HepG2 (cell line): Measurements from ENCODE around the gene GLT1D1. TPM values are rescaled to one million over a fixed set of nuclear protein-coding genes. Genes with fewer than 3 reads are reported as not detected.

ENCODE experiments used
- ATAC-seq: fragments of 200-7000 bp; cut with Tn5 transposase; 3 replicates; pipeline ENCODE4 v1.9.1; 2020; ENCODE audit warnings: mild to moderate bottlenecking, moderate library complexity
- BruUV-seq: library from RNA; stranded (reverse); fragments of 400-500 nt; replicated peaks from 2 replicates; lab custom pipeline; 2021; lab: Mats Ljungman, UMichigan
- CTCF ChIA-PET: fragments of 300-600 bp; formaldehyde crosslinking; extraction: SDS; loops from one replicate; lab custom pipeline; 2021; ENCODE audit warnings: low total read pairs, inconsistent platforms, low intra/inter-chr PET ratio; lab: Yijun Ruan, JAX
- POLR2A ChIA-PET: fragments of 350-600 bp; sonication (Branson Sonifier 250); formaldehyde crosslinking; loops from one replicate; lab custom pipeline; 2020; ENCODE audit warnings: antibody characterized with exemption, inconsistent platforms; lab: Yijun Ruan, JAX
- DNase-seq: peaks from one replicate; pipeline ENCODE4 v3.0.0-alpha.2; 2015; ENCODE audit warnings: low spot score
- FAIRE-seq: peaks from 3 replicates; lab custom pipeline; 2011; peaks lifted over from hg19 to GRCh38; lab: Jason Lieb, UNC
- H2AFZ ChIP-seq: one replicate; pipeline ENCODE4 v1.6.1; 2011; ENCODE audit warnings: low read length, inconsistent platforms
- H3K27ac ChIP-seq: fragments of 300-600 bp; 3 replicates; pipeline ENCODE4 v1.8.0; 2011; ENCODE audit warnings: mixed run types, mild to moderate bottlenecking, mixed read lengths, low read length, inconsistent platforms; ENCODE audit not compliant: insufficient read depth; ENCODE audit errors: extremely low read length
- H3K27me3 ChIP-seq, 2 experiments: fragments of 200-600 bp in 1 of 2; 2 replicates in 1 of 2; 3 replicates in 1 of 2; pipeline versions ENCODE4 v1.6.0 to v1.8.0; 2011; ENCODE audit warnings: low read length in 2 of 2, mild to moderate bottlenecking in 2 of 2, moderate library complexity in 2 of 2, inconsistent platforms in 1 of 2; ENCODE audit not compliant: insufficient read depth in 2 of 2, control insufficient read depth in 1 of 2
- H3K36me3 ChIP-seq, 2 experiments: fragments of 200-600 bp in 1 of 2; replicated peaks in 1 of 2; 2 replicates in 1 of 2; 3 replicates in 1 of 2; pipeline versions ENCODE4 v1.5.1 to v1.8.0; 2011; ENCODE audit warnings: low read length in 2 of 2, inconsistent platforms in 1 of 2; ENCODE audit not compliant: insufficient read depth in 2 of 2, control insufficient read depth in 1 of 2
- H3K4me1 ChIP-seq: 2 replicates; pipeline ENCODE4 v1.5.1; 2012; ENCODE audit warnings: low read length, inconsistent platforms; ENCODE audit not compliant: insufficient read depth
- H3K4me2 ChIP-seq: 2 replicates; pipeline ENCODE4 v1.6.0; 2011; ENCODE audit warnings: low read depth, low read length, inconsistent platforms
- H3K4me3 ChIP-seq, 3 experiments: fragments of 200-600 bp in 1 of 3; sonication (generic), shearing (Covaris generic) in 1 of 3; replicated peaks in 1 of 3; 2 replicates each; pipeline ENCODE4 v1.5.1; 2011 to 2016; ENCODE audit warnings: low read length in 3 of 3, inconsistent platforms in 2 of 3, low read depth in 2 of 3, mild to moderate bottlenecking in 2 of 3, control low read depth in 1 of 3, mixed read lengths in 1 of 3; ENCODE audit not compliant: insufficient read depth in 1 of 3
- H3K79me2 ChIP-seq: one replicate; pipeline ENCODE4 v1.6.1; 2011; ENCODE audit warnings: low read length, inconsistent platforms; ENCODE audit not compliant: insufficient read depth
- H3K9ac ChIP-seq: 2 replicates; pipeline ENCODE4 v1.6.0; 2011; ENCODE audit warnings: mild to moderate bottlenecking, low read depth, low read length, inconsistent platforms; ENCODE audit not compliant: insufficient read depth
- H3K9me3 ChIP-seq: 2 replicates; pipeline ENCODE4 v1.5.1; 2012; ENCODE audit warnings: mild to moderate bottlenecking, low read length
- H4K20me1 ChIP-seq: 2 replicates; pipeline ENCODE4 v1.6.0; 2011; ENCODE audit warnings: inconsistent platforms, mild to moderate bottlenecking, low read length, moderate library complexity; ENCODE audit not compliant: insufficient read depth
- AHDC1 ChIP-seq: sonication (generic); formaldehyde crosslinking; IDR thresholded peaks from 2 replicates; pipeline ENCODE4 v1.5.1; 2020; ENCODE audit warnings: mild to moderate bottlenecking, missing genetic modification reagents, borderline replicate concordance
- BHLHE40 ChIP-seq: IDR thresholded peaks from 2 replicates; pipeline ENCODE4 v1.6.1; 2011; ENCODE audit warnings: low read length, improper control_type of control experiment
- DNMT1 ChIP-seq: sonication (generic); formaldehyde crosslinking; IDR thresholded peaks from 2 replicates; pipeline ENCODE4 v1.5.1; 2020; ENCODE audit warnings: mild to moderate bottlenecking, missing genetic modification reagents
- GFI1 ChIP-seq: sonication (generic); formaldehyde crosslinking; IDR thresholded peaks from 2 replicates; pipeline ENCODE4 v1.5.0; 2020; ENCODE audit warnings: missing genetic modification reagents, mild to moderate bottlenecking, borderline replicate concordance
- SMAD3 ChIP-seq: sonication (generic); formaldehyde crosslinking; IDR thresholded peaks from 2 replicates; pipeline ENCODE4 v1.4.0; 2020; ENCODE audit warnings: missing genetic modification reagents
- ZBTB33 ChIP-seq: sonication (generic); formaldehyde crosslinking; IDR thresholded peaks from 2 replicates; pipeline ENCODE4 v1.4.0; 2020; ENCODE audit warnings: missing genetic modification reagents
- ZBTB7A ChIP-seq: sonication (generic); formaldehyde crosslinking; IDR thresholded peaks from 2 replicates; pipeline ENCODE4 v1.8.0; 2022; ENCODE audit warnings: mild to moderate bottlenecking, missing genetic modification reagents
- ZFP41 ChIP-seq: sonication (generic); formaldehyde crosslinking; IDR thresholded peaks from 2 replicates; pipeline ENCODE4 v1.4.0; 2020; ENCODE audit warnings: mild to moderate bottlenecking, missing genetic modification reagents, borderline replicate concordance
- ZNF263 ChIP-seq: sonication (generic); formaldehyde crosslinking; IDR thresholded peaks from 2 replicates; pipeline ENCODE4 v1.4.0; 2020; ENCODE audit warnings: missing genetic modification reagents
- ZNF34 ChIP-seq: sonication (generic); formaldehyde crosslinking; IDR thresholded peaks from 2 replicates; pipeline ENCODE4 v1.4.0; 2020; ENCODE audit warnings: mild to moderate bottlenecking, missing genetic modification reagents, borderline replicate concordance
- ZNF572 ChIP-seq: sonication (generic); formaldehyde crosslinking; IDR thresholded peaks from 2 replicates; pipeline ENCODE4 v1.5.1; 2020; ENCODE audit warnings: mild to moderate bottlenecking, missing genetic modification reagents
- ZNF672 ChIP-seq: sonication (generic); formaldehyde crosslinking; IDR thresholded peaks from 2 replicates; pipeline ENCODE4 v1.8.1; 2022; ENCODE audit warnings: missing genetic modification reagents
- ZNF841 ChIP-seq: sonication (generic); formaldehyde crosslinking; IDR thresholded peaks from 2 replicates; pipeline ENCODE4 v1.8.1; 2023; ENCODE audit warnings: missing genetic modification reagents, borderline replicate concordance
- WGBS: methylation state at CpG from one replicate; pipeline ENCODE4 v1.1.6; 2017; ENCODE audit warnings: low lambda C conversion rate; 5-methylcytosine and 5-hydroxymethylcytosine counted together
- in situ Hi-C: cut with HindIII; loops from 2 replicates; pipeline ENCODE4 v1.10.0; 2017; ENCODE audit warnings: low pct_unique_long_range_greater_than_20kb; ENCODE audit not compliant: extremely low pct_ligation_motif_present
- intact Hi-C: fragments of 100-400 bp; cut with micrococcal nuclease; formaldehyde crosslinking; loops from one replicate; pipeline ENCODE4 v1.10.0; 2022; ENCODE audit not compliant: unreplicated experiment
- polyA plus RNA-seq, 8 experiments: library from polyadenylated mRNA; depleted of rRNA in 3 of 8; stranded (reverse) in 7 of 8; unstranded in 1 of 8; fragments of >200 nt; fragmentation: Illumina TruSeq in 4 of 8; extraction: Trizol in 4 of 8; gene quantifications; 2 replicates each; pipeline versions ENCODE4 v1.2.1 to v1.2.3, GENCODE V29; 2011 to 2016; ENCODE audit warnings: low read depth in 4 of 8, missing spikeins in 1 of 8, mixed read lengths in 1 of 8; ENCODE audit not compliant: insufficient read depth in 1 of 8
- total RNA-seq, 5 experiments: library from RNA; depleted of rRNA; stranded (reverse); fragments of >200 nt; fragmentation: Illumina TruSeq; extraction: Trizol; gene quantifications; 2 replicates each; pipeline ENCODE4 v1.2.3, GENCODE V29; 2016; ENCODE audit warnings: low read depth in 1 of 5

GLT1D1 gene
- total and polyA plus RNA-seq, 2 of the 13 experiments (the other 11 are each of a cell fraction or from before 2014, with no cell fraction given) = 0.09 to 0.17 TPM

- POLR2A ChIA-PET = no interaction called here
- no peak overlapping the region for H3K27ac ChIP-seq
- no peaks in the 10 kb centered on the region for H4K20me1 ChIP-seq
- H3K79me2 ChIP-seq = no peaks in the 10 kb centered on the region
- H3K4me1 ChIP-seq = no peaks in the 10 kb centered on the region
- ATAC-seq (no peak), FAIRE-seq (no peak), DNase-seq (no peak)
- H3K27me3 ChIP-seq = peaks cover 0 to 2% of the 10 kb centered on the region in 2 experiments; a peak in 1 of 5 replicates
- no peak overlapping the region for H3K4me2 ChIP-seq
- no TSS peak for BruUV-seq
- CTCF ChIA-PET = no interaction called here
- H3K36me3 ChIP-seq = no peaks in the 10 kb centered on the region
- intact Hi-C loops = no loop called here
- H2AFZ ChIP-seq = no peak overlapping the region
- no peak overlapping the region for H3K4me3 ChIP-seq
- H3K9me3 ChIP-seq = no peaks in the 10 kb centered on the region
- H3K9ac ChIP-seq = no peak overlapping the region
- TF ChIP-seq ZFP41 (CRISPR knock-in tag) (no peak), BHLHE40 (no peak), ZNF672 (no peak), ZNF34 (CRISPR knock-in tag) (no peak), ZNF841 (no peak), ZBTB7A (CRISPR knock-in tag) (no peak), ZBTB33 (CRISPR knock-in tag) (no peak), SMAD3 (CRISPR knock-in tag) (no peak), DNMT1 (no peak), GFI1 (CRISPR knock-in tag) (no peak), ZNF572 (no peak), ZNF263 (no peak), AHDC1 (CRISPR knock-in tag) (no peak)
- 62% methylated on average over 14 of the region's 15 CpGs for WGBS
- in situ Hi-C loops = no loop called here
These were observed 87.0 kb downstream of the GLT1D1 start for GRCh38 chr12:128940090-128940888.
